ENCODE measurements around the gene IL1RL1.

The IL1RL1 gene

DNA sequence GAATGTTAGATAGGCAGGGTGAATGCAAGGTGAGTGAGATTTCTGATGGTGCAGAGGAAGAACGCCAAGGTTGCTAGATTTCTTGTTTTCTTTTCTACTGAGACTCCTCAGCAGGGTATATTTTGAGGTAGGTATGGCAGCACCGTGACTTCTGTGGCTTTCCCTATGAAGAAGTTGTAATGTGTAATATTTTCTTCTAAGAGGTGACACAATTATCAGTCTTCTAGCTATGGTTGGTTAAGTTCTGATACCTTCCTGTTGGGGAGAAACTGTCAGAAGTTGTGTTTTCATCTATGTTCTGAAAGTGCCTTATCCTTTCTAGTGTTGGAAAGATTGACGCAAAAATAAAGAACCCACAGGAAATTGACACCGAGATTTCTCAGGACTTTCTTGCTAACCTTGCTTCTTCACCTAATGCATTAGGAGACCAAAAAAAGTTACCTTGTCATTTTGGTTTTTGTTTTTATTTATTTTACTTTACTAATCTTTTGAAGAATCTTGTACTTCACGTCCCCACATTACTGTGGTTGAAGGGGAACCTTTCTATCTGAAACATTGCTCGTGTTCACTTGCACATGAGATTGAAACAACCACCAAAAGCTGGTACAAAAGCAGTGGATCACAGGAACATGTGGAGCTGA is 56.1 kb downstream of the IL1RL1 start:
- DNase-seq (ENCODE audit: low read depth in 2 of 2), result no peak

DNA sequence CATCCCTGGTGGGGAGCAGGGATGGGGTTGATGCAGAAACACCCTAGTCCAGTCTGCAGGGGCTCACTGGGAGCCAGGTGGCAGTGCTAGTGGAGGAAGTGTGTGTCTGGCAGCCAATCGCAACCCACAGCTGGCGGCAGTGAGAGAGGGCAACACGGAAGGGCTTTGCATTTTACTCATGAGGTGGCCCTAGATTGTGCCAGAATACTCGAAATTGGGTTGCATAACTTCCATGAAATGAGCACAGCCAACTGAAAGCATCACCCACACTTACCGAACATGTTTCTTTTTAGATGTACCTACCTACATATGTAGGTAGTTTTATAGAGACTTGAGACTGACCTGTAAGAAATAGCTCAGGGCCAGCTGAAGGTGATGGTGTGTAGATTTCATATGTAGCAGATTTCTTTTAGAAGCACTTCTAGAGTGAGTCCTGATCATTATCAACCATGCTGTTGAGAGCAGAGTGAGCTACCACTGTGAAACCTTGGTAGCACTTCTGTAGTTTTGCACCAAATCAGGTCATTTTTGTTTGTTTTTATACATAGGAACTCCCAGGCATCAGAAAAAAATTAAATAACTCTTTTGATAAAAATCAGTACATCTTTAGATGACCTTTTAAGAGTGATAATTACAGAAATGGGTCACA is 57.2 kb downstream of the IL1RL1 start:
- no peak for DNase-seq (ENCODE audit: low read depth in 2 of 2)

DNA sequence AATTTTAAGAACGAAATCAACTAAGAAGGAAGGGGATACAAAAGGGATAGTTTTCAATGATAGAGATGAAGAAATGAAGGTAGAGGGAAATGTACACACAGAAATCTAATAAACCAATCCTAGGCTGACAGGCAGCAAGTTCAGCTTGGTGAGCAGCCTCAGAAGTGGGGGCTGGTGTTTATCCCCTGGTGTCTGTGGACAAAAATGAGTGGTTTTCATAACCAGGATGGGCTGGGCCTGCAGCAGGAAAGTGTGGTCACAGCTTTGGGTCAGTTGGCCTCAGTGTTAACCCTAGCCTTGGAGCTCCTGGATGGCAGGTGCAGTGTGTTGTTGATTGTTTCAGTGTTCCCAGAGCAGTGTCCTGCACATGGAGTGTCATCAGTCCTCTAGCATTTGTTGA is 58.5 kb downstream of the IL1RL1 start:
- DNase-seq (ENCODE audit: low read depth in 2 of 2), result no peak

DNA sequence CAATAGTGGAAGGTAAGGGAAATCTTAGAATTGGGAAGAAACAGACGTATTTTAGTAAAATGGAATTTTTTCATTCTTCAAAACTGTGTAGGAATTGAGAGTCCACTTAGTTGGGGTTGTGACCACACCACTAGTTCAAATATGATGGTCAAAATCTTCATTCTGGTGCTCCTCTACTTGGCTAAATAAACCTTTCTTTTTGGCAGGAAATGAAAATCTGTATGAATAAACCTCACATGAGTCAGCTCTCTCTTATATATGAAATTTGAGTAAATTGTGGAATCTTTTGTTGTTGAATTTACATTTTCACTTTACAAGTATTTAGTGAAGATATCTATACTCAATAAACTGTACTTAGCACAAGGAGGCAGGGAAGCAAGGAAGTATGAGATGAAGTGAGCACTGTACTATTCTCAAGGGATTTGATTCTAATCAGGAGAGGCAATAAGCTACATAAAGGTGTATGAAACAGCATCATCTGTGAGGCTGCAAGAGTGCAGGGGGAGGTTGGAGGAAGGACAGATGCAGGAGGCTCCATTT is 64.8 kb downstream of the IL1RL1 start:
- no peak for DNase-seq (ENCODE audit: low read depth in 2 of 2)

DNA sequence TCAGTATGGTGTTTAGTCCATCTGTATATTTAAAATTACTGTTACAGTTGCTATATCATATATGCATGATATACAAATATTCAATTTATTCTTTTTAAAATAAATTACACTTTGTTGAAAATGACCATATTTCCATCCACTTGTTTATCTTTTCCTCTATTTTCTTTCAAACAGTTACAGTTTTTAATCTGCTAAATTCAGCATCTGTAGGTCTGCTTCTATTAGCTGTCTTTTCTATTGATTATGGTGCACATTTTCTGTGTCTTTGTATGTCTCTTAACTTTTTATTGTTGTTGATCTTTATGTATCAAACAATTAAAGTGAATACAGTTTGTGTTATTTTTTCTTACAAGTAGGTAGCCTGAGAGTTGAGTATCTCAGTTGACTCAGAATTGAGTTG is 72.4 kb downstream of the IL1RL1 start:
- DNase-seq (ENCODE audit: low read depth in 2 of 2), result no peak

DNA sequence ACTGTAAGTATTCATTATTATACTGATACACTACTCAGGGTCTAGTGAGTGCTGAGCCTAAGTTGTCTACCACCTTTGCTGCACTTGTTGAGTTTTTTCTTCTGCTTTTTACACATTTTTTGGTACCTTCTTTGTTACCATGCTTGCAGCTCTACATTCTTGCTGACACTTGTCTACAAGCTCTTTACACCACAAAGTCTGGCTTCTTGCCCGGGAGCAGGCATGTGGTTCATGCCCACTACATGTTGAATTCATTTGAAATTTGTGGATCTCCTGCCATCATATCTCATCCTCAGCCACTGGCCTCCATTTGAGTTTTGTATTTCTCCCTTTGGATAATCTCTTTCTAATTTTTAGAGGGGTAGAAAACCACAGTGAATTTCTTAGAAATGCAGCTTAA is 74.2 kb downstream of the IL1RL1 start:
- DNase-seq (ENCODE audit: low read depth in 2 of 2), result no peak

DNA sequence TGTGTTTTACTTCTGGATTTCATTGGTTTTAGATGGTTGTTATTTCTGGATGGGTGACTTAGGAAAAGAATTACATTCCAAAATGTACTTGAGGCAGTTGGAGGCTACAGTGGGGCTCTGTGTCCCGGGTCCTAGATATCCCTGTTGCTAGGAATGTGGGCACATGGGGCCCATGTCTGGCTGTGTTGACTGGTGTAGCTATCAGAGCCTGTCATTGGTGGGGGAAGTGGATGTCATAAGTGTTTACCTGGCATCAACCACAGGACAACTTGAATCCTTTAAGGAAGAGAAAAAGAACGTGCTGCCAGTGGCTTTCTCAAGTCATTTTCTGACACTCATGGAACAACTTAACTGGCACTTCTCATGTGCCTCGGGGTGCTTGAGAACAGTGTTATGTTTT is 74.6 kb downstream of the IL1RL1 start:
- no peak for DNase-seq (ENCODE audit: low read depth in 2 of 2)

DNA sequence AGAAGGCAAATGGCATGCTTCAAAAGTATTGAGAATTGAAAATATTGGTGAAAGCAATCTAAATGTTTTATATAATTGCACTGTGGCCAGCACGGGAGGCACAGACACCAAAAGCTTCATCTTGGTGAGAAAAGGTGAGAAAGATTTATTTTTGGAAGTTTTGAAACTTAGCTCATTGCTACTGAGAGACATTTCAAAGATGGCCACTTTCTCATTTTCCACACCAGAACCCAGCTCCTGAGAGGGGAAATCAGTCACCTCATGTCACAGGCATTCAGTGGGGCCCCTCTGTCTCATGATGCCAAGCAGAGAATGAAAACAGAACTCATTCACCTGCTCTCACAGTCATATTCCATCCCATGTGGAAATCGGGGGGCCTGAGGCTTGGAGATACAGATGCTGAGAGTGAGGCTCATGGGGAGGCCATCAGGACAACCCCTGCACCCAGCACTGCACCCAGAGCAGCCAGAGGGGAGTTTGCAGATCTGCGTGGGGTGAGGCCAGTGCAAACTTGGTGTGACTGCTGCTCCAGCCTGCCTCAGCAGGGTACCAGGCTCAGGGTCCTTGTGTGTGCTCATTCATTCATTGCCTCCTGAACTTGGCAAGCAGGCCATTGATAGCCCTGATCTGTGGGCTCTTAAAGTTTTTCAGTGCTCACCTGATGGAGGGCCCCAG is 75.6 kb downstream of the IL1RL1 start:
- DNase-seq (ENCODE audit: low read depth in 2 of 2), result no peak

DNA sequence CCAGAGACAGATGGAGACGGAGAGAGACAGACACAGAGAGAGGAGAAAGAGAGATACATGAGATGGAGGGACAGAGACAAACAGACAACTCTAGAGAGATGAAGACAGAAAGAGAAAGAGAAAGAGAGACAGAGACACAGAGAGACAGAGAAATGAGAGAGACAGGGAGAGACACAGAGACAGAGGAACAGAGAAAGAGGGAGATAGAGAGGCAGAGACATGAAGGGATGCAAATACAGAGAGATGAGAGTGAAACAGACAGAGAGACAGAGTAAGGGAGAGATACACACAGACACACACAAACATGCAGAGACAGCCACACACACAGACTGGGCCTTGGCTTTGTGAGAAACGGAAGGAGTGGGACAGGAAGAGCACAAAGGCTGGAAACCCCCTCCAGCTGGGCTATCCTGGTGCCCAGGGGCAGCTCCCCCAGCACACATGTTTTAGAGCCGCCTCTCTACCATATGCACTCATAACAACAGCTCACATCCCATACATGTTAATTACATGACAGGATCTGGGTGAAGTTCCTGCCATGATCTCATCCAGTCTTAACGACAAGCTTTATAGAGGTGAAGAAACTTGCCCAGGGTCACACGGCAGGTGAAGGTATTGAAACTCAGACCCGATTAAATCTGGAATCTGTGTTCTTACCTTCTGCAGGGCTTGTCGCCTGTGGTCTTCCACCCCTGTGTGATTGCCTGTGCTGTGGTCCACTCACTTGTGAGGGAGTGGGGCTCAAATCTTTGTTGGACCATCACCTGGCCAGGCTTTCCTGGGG is 76.6 kb downstream of the IL1RL1 start:
- no peak for DNase-seq (ENCODE audit: low read depth in 2 of 2)

DNA sequence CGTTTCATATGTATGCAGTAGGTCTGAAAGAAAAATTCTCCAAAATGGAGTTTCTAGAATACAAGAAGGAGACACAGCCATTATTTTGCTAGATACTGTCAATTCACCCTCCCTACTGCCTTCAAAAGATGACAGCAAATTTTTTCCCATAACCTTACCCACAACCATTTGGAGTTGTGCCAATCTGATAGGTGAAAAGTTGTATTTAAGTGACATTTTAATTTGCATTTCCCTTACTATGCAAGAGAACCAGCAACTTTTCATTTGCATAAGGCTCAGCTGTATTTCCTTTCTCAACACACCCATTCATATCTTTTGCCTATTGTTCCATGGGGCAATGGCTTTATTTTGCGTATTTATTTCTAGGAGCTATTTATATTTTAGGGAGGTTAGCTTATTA is 80.2 kb downstream of the IL1RL1 start:
- no peak for DNase-seq (ENCODE audit: low read depth in 2 of 2)

DNA sequence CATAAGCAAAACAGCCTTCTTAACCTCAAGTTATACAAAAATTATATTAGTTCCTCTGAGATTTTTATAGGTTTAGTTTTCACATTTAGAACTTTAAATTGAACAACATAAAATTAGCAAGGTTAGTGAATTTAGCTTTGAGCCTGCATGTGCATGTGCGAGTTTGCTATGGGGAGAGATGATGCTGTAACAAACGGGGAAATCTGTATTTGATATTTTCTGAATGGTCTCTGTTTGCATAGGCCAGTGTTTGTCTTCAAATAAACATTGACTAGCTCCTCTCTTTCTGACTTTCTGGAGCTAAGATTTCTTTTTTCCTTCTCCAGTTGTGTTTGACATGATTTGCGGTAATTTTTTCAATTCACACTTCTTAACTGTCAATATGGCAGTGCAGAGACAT is 80.7 kb downstream of the IL1RL1 start:
- no peak for DNase-seq (ENCODE audit: low read depth in 2 of 2)

DNA sequence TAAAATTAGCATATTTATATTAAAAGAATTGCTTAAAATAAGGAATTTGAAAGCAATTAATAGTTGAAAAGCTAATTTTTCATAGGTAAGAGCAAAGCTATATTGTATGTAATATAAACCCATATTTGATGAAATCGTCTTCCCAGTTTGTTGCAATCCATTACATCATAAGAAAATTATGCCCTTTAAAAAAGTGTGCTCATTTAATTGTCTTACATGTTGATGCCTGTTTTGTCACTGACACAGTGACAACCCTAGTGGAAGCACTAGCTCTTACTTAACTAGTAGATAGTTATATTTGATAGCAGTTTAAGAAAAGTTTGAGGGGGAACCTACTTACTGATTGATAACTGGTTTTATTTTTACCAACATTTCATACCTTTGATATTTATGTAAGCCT is 81.6 kb downstream of the IL1RL1 start:
- DNase-seq (ENCODE audit: low read depth in 2 of 2), result no peak

DNA sequence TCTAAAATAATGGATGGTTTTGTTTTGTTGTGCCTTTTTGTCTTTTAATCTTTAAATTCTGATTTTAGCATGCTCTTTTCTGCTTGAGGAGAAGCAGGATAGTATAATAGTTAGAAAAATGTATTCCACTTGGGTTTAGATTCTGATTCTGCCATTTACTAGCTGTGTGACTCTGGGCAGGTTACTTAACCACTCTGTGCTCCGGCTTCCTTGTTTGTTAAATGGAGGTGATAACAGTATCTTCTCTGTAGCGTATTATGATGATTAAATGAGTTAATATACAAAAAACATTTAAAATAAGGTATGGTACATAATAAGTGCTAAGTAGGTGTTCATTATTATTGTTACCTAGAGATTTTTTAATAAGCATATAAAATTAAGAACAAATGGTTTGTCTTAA is 84.6 kb downstream of the IL1RL1 start:
- no peak for DNase-seq (ENCODE audit: low read depth in 2 of 2)

DNA sequence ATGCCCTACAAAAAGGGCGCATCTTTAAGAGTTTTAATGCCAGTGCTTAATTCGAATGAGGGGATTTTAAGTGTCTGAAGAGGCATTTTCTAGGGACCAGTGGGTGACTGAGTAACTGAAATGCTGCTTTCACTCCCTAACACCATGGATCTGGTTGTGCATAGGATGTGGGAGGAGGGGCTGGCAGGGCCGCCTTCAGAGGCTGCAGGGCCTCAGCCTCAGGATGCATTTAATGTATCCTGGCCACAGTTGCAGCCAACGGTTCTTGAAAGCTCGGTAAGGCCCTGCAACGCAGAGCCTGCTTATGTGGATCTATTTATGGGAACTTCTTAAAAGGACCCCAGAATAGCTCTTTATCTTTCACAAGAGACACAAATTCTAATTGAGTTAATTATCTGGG is 85.8 kb downstream of the IL1RL1 start:
- DNase-seq (ENCODE audit: low read depth in 2 of 2), result no peak

DNA sequence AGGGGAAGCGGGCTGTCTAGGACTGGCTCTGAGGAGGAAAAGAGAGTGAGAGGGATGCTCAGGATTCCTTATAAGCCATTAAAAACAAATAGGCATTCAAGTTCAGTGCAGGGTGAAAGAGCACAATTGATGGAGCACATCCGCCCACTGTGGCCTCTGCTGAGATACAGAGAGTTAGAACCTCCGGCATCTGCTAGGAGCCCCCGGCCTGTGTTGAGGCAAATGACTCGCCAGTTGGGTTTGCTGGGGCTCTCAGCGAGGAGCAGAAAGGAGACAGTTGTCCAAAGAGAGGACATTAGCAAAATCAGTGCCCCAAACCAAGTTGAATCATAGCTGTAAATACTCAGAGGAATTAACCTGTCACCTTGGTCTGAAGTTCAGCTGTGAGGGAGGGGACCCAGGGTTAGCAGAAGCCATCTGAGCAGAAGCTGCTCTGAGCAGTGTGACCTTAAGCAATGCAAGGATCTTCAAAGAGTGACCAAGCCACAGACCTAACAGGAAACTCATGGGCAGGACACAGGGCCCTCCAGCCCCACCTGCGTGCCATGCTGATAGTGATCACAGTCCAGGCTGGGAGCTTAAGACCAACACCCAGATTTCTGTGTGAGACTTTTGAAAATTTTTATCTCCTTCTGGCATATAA is 88.3 kb downstream of the IL1RL1 start:
- no peak for DNase-seq (ENCODE audit: low read depth in 2 of 2)

DNA sequence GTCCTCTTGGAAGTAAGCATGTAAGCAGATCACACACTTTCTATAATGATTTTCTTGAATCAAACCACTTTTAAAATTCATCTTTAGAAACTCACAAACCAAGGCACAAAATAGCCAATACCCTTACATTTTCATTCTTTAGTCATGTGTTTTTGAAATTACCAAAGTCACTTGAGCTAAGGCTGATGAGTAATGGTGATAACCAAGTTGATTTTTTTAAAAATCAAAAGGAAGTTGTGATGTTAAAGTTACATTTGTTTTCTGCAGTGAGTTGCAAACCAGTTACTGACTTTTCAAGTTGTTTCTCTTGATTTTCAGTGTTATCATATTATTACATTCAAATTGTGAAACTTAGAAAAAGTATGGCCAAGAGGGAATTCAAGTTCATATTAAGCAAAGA is 90.1 kb downstream of the IL1RL1 start:
- DNase-seq (ENCODE audit: low read depth in 2 of 2), result no peak

Data from fibroblast of skin of left biceps (primary cell).